Retinal pigment epithelial cell (primary cell): ENCODE results near the gene WDR12.
"Not testable (repeated sequence)": the region's sequence is repeated elsewhere in the genome, so short reads cannot be mapped to it uniquely, and the experiment has no call there.

Experiments
- DNase-seq: peaks from one replicate; pipeline ENCODE4 v3.0.0-alpha.2; 2010; ENCODE audit warnings: low read depth
- H3K4me3 ChIP-seq: 2 replicates; pipeline ENCODE4 v1.5.1; 2011; ENCODE audit warnings: mild to moderate bottlenecking, low read length, control low read depth, moderate library complexity
- CTCF ChIP-seq: conservative IDR thresholded peaks from 2 replicates; pipeline ENCODE4 v1.5.1; 2011; ENCODE audit warnings: low read depth, low read length, control low read depth, inconsistent platforms

Gene WDR12

GRCh38 chr2:202911203-202911511 is 316 bp downstream of the WDR12 start:
- no peak for DNase-seq
- no peak for TF ChIP-seq CTCF

GRCh38 chr2:202910698-202911097 is 775 bp downstream of the WDR12 start:
- DNase-seq = no peak
- H3K4me3 ChIP-seq = peak overlapping the region; percentile 94
- no peak for TF ChIP-seq CTCF

More at GRCh38 chr2:202911203-202911511, 316 bp downstream of the WDR12 start:
- peak overlapping the region; percentile 94 for H3K4me3 ChIP-seq

GRCh38 chr2:202910250-202910649 is 1.2 kb downstream of the WDR12 start:
- DNase-seq = not testable (repeated sequence)
- peak overlapping the region; percentile 94 for H3K4me3 ChIP-seq

GRCh38 chr2:202909394-202910192 is 1.9 kb downstream of the WDR12 start:
- TF ChIP-seq CTCF = no peak
- DNase-seq = no peak
- no peak overlapping the region for H3K4me3 ChIP-seq

GRCh38 chr2:202908186-202908585 is 3.3 kb downstream of the WDR12 start:
- H3K4me3 ChIP-seq = no peak overlapping the region
- no peak for TF ChIP-seq CTCF
- no peak for DNase-seq

GRCh38 chr2:202905507-202905906 is 6.0 kb downstream of the WDR12 start:
- not testable (repeated sequence) for H3K4me3 ChIP-seq, DNase-seq

- no peak for DNase-seq
- no peak for TF ChIP-seq CTCF
- H3K4me3 ChIP-seq = no peak overlapping the region
These were observed 26.3 kb downstream of the WDR12 start for GRCh38 chr2:202885190-202885589.

- no peak overlapping the region for H3K4me3 ChIP-seq
- peak; percentile 5 for TF ChIP-seq CTCF
- DNase-seq = no peak
These were observed 27.3 kb downstream of the WDR12 start for GRCh38 chr2:202883987-202884675.
